Measurements from ENCODE around the gene NINL.

The NINL gene

DNA sequence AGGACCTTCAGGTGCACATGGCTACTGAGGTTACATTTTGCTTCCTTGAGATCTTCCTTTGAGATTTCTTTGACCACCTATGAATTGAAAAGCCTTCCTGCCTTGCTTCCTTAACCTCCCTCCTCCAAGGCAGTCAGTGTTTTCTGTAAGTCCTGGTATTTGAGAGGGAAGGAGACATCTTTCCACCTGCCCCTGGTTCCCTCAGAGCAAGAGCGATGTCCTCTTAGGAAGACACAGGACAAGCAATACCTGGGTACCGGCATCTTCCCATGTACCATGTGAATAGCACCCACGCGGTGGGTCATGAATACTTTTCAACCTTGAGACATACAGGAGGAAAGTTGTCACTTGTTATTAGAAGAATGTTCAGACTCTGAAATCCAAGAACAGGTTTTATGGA lies 140.8 kb downstream of the NINL start:
- DNase-seq (ENCODE audit: low read depth) = no peak
- TF ChIP-seq POLR2A (IDR thresholded peaks at IDR 0.05; ENCODE audit: extremely low read depth, insufficient read length) = no peak
- TF ChIP-seq, protein P1, sequence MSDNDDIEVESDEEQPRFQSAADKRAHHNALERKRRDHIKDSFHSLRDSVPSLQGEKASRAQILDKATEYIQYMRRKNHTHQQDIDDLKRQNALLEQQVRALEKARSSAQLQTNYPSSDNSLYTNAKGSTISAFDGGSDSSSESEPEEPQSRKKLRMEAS (IDR thresholded peaks at IDR 0.05; ENCODE audit: low read depth, low read length) = no peak

GRCh38 chr20:25439328-25439727 lies 146.0 kb downstream of the NINL start:
- DNase-seq (ENCODE audit: low read depth) = peak; percentile 54
- no peak for TF ChIP-seq MYC (IDR thresholded peaks at IDR 0.05; ENCODE audit: low read depth, low read length)
- TF ChIP-seq, protein P2, sequence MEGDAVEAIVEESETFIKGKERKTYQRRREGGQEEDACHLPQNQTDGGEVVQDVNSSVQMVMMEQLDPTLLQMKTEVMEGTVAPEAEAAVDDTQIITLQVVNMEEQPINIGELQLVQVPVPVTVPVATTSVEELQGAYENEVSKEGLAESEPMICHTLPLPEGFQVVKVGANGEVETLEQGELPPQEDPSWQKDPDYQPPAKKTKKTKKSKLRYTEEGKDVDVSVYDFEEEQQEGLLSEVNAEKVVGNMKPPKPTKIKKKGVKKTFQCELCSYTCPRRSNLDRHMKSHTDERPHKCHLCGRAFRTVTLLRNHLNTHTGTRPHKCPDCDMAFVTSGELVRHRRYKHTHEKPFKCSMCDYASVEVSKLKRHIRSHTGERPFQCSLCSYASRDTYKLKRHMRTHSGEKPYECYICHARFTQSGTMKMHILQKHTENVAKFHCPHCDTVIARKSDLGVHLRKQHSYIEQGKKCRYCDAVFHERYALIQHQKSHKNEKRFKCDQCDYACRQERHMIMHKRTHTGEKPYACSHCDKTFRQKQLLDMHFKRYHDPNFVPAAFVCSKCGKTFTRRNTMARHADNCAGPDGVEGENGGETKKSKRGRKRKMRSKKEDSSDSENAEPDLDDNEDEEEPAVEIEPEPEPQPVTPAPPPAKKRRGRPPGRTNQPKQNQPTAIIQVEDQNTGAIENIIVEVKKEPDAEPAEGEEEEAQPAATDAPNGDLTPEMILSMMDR (IDR thresholded peaks at IDR 0.05; ENCODE audit: low read depth, low read length) = no peak
- TF ChIP-seq POLR2A (IDR thresholded peaks at IDR 0.05; ENCODE audit: extremely low read depth, insufficient read length) = no peak
- TF ChIP-seq, protein P1 (IDR thresholded peaks at IDR 0.05; ENCODE audit: low read depth, low read length) = no peak
- H3K4me3 ChIP-seq (ENCODE audit: low read depth, low read length) = no peak overlapping the region

More for the DNA sequence above, 140.8 kb downstream of the NINL start:
- H3K4me3 ChIP-seq (ENCODE audit: low read depth, low read length) = no peak overlapping the region

DNA sequence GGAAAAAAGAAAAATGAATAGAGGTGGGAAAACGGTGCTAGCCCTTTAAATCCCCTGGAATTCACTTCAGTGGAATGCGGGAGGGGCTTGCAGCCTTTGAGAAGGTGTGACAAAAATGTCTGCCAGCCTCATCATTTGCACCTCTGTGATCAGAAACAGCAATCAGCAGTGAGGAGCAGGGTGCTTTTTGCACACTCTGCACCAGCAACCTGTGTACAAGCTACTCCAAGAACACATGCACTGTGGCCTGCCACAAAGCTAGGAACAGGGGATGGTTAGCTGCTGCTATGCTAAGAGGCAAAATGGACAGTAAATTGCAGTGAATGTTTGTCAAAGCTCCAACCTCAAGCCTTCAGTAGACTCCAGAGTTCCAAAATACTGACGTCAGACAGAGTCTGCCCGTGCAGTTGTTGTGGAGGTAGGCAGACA lies 148.2 kb downstream of the NINL start:
- no peak overlapping the region for H3K4me3 ChIP-seq (ENCODE audit: low read depth, low read length)
- DNase-seq (ENCODE audit: low read depth) = no peak
- TF ChIP-seq POLR2A (IDR thresholded peaks at IDR 0.05; ENCODE audit: extremely low read depth, insufficient read length) (no peak), MYC (IDR thresholded peaks at IDR 0.05; ENCODE audit: low read depth, low read length) (no peak)
- TF ChIP-seq, protein P1 (IDR thresholded peaks at IDR 0.05; ENCODE audit: low read depth, low read length) = no peak
- TF ChIP-seq, protein P2 (IDR thresholded peaks at IDR 0.05; ENCODE audit: low read depth, low read length) = no peak

DNA sequence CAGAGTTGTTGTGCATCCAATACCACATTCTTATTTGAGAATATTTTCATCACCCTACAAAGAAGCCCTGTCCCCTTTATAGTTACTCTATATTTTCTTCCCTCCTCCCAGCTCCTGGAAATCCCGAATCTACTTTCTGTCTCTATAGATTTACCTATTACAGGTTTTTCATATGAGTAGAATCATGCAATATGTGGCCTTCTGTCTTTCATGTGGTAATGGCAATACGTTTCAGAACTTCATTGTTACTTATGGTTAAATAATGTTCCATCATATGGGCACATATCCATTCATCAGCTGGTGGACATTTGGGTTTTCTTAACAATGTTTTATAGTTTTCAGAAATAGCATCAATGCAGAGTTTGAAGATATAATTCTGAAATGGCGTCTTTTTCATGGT lies 160.8 kb downstream of the NINL start:
- no peak overlapping the region for H3K4me3 ChIP-seq (ENCODE audit: low read depth, low read length)
- TF ChIP-seq, protein P2 (IDR thresholded peaks at IDR 0.05; ENCODE audit: low read depth, low read length) = no peak
- TF ChIP-seq, protein P1 (IDR thresholded peaks at IDR 0.05; ENCODE audit: low read depth, low read length) = no peak
- DNase-seq (ENCODE audit: low read depth) = no peak

DNA sequence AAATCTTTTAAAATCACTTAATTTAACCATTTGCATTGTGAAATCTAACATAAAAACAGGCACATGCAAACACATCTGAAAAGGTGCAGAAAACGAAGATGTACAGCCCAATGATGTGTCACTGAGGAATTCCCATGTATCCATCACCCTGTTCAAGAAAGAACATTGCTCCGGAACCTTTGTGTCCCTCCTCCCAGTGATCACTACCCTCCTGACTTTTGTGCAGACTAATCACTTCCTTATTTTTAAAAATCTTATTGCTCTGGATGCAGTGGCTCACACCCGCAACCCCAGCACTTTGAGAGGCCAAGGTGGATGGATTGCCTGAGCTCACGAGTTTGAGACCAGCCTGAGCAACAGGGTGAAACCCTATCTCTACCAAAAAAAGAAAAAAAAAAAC lies 163.3 kb downstream of the NINL start:
- TF ChIP-seq, protein P2 (IDR thresholded peaks at IDR 0.05; ENCODE audit: low read depth, low read length) = no peak
- no peak for TF ChIP-seq MYC (IDR thresholded peaks at IDR 0.05; ENCODE audit: low read depth, low read length)
- TF ChIP-seq, protein P1 (IDR thresholded peaks at IDR 0.05; ENCODE audit: low read depth, low read length) = no peak
- TF ChIP-seq POLR2A (IDR thresholded peaks at IDR 0.05; ENCODE audit: extremely low read depth, insufficient read length) = no peak
- DNase-seq (ENCODE audit: low read depth) = no peak

DNA sequence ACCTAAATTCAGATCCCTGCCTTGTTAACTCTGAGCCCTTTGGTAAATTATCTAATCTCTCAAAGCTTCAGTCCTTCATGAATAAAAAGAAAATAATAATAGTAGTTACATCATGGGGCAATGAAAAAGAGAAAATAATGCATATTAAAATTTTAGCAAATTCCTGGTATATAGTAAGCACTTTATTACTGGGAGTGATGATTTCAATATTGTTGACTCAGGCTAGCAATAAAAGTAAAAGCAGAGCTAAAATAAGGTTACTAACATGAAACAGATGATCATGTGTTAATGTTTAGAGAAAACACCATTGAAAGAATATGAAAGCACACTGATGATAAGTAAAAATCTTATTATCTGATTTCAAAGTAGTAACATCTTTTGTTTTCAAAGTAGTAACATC lies 164.2 kb downstream of the NINL start:
- DNase-seq (ENCODE audit: low read depth) = no peak
- TF ChIP-seq MYC (IDR thresholded peaks at IDR 0.05; ENCODE audit: low read depth, low read length) (no peak), POLR2A (IDR thresholded peaks at IDR 0.05; ENCODE audit: extremely low read depth, insufficient read length) (no peak)
- TF ChIP-seq, protein P2 (IDR thresholded peaks at IDR 0.05; ENCODE audit: low read depth, low read length) = no peak
- H3K4me3 ChIP-seq (ENCODE audit: low read depth, low read length) = no peak overlapping the region

More for the DNA sequence above, 163.3 kb downstream of the NINL start:
- no peak overlapping the region for H3K4me3 ChIP-seq (ENCODE audit: low read depth, low read length)

All from NB4 (cell line).